Myocyte (in vitro differentiated cells): Measurements from ENCODE around the gene CROCC2. TPM values are rescaled to one million over a fixed set of nuclear protein-coding genes. Genes with fewer than 3 reads are reported as not detected.

Experiments used
- DNase-seq: peaks from one replicate; pipeline ENCODE4 v3.0.0-alpha.2; 2012; ENCODE audit warnings: low read depth
- polyA plus RNA-seq: library from polyadenylated mRNA; unstranded; fragments of >200 nt; gene quantifications from one replicate; pipeline ENCODE4 v1.2.1, GENCODE V29; 2012; ENCODE audit warnings: missing spikeins
- total RNA-seq: library from RNA; depleted of rRNA; stranded (reverse); fragments of >200 nt; gene quantifications from 2 replicates; pipeline ENCODE4 v1.2.3, GENCODE V29; 2014

Gene CROCC2
- 0.05 TPM in 1 of 2 replicates, not detected in the other for total RNA-seq
- polyA plus RNA-seq: not detected

DNA sequence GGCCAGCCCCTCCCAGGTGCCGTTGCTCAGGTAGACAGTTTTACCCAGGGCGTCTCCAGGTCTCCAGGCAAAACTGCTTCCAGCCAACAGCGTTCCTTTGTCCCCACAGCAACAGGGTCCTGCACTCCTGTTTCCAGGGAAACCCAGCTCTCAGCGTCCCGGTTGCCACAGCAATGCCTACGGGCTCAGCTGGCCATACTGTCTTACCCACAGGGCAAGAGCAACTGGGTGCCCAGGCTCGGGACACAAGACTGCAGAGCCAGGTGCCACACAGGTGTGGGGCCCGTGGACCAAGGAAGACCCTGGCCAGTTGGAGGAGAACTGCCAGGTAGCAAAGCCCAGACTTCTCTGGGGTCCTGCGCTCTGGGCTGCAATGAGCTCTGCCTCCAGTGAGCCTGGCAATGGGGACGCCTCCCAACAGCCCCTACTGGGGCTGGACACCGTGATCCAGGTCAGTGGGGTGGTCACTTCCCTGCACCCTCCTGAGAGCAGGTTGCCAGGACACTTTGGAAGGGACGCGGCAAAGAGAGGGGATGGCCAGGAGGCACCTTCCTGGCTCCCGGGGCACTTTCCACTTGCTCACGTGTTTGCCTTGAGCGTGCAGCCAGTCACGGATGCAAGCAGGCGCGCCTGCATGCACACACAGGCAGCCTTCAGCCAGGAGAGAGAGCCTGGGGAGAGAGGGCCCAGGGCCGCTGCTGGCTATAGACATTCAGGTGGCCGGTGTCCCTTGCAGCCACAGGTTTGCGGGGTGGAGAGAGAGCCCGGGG lies at the start of gene CROCC2:
CROCC2 (plus strand) TSS at position 196 of the 770 bp plus-strand sequence; CDS start at position 374, 178 bp downstream.
- DNase-seq: no peak

DNA sequence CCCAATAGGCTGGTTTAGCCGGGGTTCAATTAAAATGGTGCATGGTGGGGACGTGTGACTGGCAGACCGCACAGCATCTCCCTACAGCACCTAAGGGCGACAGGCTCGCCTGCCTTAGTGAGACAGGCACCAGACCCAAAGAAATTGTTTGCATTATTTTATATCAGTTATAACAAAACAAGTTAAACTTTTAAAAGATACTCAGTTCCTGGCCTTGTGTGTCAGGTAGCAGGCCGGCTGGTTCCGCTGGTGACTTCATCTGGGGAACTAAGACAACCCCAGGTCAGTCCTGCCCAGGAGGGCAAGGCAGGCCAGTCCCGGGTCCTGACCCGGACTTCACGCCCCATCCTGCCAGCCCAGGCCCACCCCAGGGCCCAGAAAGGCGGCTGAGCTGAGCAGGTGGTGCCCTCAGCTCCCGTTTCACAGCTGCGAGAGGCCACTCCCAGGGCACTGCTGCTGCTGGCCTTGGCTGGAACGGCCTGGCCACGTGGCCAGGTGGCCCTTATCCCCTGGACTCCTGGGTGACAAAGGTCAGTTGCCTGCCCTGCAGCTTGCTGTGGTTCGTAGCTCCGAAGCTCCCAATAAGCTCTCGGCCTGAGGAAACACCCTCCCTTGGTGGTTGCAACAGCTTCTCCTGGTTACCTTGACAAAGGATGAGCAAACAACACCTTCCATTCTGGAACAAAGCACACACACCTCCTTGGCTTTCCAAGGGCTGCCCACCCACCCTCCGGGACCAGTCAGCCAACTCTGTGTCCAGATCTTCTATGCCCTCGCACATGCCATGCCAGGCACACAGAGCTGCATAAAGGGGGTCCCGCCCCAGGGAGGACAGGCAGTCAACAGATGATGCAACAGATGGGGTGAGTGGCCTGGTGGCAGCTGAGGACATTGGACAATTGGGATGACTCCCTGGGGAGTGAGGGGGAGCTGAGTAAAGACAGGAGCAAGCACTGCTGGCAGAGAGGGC lies 48.8 kb upstream of the CROCC2 start:
- peak; percentile 18 for DNase-seq

DNA sequence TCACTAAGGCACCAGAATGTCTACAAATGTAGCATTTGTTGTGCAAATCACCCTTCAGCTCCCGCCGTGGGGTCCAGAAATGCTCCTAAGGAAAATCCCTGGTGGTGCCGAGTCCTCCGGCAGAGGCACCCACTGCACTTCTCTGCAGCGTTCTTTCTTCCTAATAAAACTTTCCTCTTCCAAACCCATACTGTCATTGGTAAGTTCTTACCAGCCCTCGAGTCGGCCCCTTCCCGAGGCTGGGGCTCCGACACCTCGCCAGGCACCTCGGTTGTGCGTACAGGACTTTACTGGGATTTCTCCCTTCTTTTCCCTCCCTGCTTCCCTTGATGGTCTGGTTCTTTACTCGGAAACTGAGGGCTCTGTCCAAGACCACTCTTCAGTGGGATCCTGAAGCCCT lies 47.8 kb upstream of the CROCC2 start:
- DNase-seq: no peak

DNA sequence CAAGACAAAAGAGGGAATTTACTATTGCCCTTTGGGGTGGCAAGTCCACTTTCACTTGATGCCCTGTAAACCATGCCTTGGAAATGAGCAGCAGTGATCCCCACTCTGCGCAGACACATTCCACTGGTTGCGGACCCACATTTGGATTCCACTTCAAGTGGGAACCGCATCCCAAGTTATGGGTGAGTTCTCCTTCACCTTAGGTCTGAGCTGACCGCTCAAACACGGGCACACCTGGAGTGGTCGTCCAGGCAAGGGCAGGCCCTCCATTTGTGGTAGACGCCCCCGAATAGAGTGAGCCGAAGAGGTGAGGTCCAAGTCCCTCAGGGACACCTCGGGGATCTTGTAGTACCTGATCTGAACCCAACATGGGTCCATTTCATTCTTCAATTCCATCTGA lies 47.3 kb upstream of the CROCC2 start:
- DNase-seq: no peak

DNA sequence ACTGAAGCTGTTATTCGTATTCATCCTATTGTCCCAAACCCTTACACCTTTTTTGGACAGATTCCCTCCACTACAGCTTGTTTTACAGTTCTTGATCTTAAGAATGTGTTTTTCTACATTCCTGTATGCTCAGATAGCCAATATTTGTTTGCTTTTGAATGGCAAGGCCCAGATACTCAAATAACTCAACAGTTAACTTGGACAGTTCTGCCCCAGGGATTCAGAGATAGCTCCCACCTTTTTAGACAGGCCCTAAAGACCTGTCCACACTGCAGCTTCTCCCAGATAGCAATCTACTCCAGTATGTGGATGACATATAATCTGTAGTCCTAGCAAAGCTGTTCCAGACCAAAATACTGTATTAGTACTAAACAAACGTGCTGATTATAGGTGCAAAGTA lies 44.6 kb upstream of the CROCC2 start:
- no peak for DNase-seq

DNA sequence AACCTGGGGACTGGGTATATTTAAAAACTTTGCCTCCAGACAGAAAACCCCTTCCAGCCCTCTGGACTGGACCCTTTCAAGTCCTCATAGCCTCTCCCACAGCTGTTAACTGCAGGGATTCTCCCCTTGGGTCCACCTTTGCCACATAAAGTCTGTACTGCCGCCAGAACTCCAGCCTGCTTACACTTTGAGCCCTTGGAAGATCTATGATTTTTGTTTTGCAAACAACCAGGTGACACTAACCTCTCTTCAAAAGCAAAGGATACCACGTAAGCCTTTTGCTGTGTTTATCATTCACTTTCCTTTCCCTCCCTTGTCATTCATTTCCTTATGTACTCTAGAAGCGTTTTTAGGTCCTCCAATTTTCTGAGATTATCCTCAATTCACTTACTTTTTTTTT lies 41.7 kb upstream of the CROCC2 start:
- DNase-seq: no peak

DNA sequence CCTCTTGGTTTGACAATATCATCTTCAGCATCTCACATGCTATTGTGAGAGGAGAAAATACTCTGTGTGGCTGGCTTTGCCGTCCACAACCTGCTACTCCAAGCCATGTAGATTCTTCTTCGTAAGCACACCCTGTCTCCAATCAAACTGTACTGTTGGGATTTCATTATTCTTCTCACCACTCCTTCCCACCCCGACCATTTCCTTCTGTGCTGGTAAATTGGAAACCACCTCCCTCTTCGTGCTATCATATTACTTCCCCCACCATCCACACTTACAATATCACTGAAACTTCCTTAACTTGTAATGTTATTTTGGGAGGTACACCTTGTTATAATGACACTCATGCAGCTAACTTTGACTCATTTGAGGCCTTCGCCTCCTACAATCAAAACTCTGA lies 40.7 kb upstream of the CROCC2 start:
- DNase-seq: no peak

DNA sequence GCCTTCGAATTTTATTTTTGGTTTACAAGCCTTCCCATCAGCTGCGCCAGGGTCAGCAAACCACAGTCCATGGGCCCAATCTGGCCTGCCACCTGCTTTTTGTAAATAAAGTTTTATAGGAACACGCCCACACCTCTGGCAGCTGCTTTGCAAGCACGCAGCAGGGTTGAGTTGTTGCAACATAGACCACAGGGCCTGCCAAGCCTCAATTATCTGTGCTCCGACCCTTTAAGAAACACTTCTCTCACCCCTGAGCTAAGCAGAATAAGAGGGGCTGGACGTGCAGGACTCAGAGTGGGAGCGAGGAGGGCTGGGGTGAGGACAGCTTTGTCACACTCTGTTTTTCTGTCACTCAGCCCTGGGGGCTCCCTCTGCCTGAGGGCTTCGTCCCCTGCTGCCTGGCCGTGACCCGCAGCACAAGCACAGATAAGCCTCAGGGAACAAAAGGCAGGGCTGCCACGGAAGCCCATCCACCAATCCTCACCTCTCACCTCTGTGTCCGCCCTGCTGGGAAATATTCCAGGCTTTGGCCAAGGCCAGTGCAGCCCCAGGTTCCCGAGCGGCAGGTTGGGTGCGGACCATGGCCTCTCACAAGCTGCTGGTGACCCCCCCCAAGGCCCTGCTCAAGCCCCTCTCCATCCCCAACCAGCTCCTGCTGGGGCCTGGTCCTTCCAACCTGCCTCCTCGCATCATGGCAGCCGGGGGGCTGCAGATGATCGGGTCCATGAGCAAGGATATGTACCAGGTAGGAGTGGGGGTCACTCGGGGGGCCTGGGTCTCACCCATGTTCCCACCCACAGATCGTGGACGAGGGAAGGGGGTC lies 37.6 kb upstream of the CROCC2 start, which contains the start of gene AGXT:
AGXT (plus strand) TSS at position 539 of the 823 bp plus-strand sequence; CDS start at position 581, 42 bp downstream.
- peak; percentile 58 for DNase-seq

DNA sequence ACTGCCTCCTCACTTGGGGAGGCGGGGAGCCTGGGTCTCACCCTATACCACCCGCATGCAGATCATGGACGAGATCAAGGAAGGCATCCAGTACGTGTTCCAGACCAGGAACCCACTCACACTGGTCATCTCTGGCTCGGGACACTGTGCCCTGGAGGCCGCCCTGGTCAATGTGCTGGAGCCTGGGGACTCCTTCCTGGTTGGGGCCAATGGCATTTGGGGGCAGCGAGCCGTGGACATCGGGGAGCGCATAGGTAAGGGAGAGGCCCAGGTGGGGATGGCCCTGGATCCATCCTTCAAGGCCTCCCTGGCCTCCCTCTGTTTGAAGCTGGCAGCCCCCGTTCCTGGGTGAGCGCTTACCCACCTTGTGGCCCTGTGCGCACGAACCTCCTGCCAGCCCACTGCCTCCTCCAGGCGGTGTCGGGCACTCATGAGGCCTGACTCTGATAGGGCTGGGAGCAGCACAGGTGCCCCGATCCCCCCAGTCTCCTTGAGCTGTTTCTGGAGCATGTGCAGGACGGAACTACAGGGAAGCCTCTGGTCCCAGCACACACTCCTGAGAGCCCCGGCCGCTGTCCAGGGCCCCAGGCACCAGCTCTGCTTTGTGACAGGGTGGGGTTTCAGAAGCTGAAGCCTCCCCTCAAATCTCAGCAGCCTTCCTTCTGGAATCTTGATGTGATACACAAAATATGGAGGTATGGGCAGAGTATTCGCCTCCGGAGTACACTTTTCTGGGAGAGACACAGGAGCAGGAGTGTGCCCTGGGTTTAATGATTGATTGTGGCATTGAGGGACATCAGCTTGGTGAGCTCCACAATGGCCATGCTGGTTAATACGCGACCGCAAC lies 36.8 kb upstream of the CROCC2 start:
- DNase-seq: no peak

DNA sequence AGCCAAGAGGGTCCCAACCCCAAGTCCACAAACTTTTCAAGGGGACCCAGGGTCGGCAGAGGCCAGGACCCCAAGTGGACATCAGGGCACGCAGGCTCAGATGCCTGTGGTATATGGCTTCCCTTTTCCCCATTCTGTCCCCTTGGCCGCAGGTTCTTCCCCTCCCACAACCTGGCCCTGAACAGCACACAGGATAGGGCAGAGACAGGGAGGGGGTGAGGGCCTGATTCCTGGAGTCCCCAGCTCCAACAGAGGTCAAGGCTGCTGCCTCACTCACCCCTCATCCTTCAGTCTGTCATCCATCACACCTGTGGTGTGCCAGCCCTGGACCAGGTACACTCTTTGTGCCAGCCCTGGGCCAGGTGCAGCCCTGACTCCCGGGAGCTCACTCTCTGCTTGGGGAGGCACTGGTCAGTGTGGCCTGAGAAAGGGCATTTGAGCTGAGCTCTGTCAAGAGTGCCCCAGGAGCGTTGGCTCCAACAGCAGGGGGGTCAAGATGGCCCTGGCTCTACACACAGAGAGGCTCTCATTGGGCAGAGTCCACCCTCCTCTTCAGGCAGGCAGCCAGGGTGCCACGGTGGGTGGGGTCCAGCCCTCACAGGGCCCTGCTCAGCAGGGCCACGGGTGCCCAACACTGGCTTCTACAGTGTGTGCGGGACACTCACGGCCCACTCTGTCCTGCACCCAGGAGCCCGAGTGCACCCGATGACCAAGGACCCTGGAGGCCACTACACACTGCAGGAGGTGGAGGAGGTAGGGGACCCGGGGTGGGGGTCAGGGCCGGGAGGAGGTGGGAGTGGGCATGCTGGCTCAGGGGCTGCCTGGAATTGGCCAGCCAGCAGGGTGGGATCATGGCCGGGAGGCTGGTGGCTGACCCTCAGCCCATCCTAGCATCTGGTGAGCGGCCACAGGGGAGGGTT lies 35.9 kb upstream of the CROCC2 start:
- no peak for DNase-seq

DNA sequence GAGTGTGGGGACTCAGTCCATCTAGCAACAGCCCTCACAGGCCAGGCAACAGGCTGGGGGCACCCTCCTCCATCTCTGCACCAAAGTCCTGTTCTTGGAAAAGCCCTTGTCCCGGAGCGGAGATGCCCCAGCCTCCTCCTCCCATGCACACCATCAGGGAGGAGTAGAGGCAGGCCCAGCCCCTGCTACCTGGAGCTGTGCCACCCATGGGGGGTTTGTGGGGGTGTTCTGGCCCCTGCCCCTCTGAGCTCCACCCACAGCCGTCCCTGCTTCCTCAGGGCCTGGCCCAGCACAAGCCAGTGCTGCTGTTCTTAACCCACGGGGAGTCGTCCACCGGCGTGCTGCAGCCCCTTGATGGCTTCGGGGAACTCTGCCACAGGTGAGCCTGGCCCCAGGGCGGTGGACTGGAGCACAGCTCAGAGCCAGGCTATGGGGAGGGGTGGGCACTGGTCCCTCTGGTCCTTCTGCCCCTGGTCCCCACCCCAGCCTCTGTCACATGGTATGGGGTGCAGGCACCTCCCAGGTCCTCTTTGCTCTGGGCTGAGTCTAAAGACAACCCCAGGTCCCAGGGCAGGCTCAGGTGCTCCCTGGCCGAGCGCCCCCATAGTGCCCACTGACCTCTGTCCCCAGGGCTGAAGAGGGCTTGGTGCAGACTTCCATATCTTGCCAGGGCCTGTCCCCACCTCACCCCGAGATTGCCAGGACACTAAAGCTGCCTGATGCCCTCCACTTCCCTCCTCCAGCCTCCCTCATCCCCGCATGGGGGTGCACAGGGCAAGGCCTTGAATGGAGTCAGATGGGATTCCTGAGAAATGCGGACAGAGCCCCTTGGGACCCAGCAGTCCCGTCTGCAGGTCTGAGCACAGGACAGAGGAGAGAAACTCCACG lies 34.8 kb upstream of the CROCC2 start:
- DNase-seq: no peak

DNA sequence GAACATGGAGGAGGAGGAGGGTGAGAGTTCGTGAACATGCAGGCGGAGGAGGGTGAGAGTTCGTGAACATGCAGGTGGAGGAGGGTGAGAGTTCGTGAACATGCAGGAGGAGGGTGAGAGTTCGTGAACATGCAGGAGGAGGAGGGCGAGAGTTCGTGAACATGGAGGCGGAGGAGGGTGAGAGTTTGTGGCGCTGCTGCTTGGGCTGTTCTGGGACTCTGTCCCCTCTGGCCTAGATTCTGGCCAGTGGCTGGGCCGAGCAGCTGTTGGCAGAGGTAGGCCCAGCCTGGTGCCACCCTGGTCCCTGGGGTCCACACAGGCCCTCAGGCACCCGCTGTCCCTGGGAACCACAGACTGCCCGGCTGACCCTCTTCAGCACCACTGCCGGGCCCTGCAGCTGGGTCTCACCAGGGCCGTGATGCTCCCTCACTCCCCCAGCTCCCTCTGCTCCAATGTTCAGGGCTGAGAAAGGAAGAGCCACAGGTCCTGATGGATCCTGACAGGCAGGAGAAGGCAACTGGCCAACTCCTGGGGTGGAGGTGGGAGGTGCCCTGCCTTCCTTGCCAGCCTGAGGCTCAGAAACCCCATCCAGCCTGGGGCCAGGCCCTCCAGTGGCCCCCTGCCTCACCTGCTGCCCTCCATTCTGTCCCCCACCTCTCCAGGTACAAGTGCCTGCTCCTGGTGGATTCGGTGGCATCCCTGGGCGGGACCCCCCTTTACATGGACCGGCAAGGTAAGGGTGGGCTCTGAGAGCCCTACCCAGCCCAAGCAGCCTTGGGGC lies 33.6 kb upstream of the CROCC2 start:
- no peak for DNase-seq

DNA sequence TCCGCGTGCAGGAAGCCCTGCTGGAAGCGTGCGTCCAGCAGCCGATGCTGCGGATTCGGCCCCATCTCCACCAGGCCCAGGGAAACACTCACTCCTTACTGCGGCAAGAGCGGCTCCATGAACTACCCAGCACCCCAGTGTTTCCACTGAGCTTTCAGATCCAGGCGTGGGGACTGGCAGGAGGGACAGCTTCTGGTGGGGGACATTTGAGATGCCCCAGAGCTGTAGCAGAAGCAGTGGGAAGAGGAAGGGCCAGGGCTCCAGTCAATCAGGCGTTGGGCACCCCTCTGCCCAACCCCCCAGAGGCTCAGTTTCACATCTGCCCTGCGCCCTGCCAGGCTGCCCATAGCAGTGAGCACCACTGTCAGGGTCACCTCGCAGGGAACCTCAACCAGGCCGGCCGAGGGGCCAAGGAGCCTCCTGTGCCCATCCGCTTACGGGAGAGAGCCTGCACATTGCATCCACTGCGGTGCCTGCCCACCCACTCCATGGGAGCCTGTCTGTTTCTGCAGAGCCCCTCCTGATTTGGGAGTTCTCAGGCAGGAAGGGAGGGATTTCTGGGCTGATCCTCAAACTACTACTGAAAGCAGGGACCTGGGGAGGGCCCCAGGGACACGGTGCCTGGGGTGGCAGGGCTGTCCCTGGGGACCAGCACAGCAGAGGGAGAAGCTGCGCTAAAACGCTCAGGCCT lies 32.9 kb upstream of the CROCC2 start:
- no peak for DNase-seq

DNA sequence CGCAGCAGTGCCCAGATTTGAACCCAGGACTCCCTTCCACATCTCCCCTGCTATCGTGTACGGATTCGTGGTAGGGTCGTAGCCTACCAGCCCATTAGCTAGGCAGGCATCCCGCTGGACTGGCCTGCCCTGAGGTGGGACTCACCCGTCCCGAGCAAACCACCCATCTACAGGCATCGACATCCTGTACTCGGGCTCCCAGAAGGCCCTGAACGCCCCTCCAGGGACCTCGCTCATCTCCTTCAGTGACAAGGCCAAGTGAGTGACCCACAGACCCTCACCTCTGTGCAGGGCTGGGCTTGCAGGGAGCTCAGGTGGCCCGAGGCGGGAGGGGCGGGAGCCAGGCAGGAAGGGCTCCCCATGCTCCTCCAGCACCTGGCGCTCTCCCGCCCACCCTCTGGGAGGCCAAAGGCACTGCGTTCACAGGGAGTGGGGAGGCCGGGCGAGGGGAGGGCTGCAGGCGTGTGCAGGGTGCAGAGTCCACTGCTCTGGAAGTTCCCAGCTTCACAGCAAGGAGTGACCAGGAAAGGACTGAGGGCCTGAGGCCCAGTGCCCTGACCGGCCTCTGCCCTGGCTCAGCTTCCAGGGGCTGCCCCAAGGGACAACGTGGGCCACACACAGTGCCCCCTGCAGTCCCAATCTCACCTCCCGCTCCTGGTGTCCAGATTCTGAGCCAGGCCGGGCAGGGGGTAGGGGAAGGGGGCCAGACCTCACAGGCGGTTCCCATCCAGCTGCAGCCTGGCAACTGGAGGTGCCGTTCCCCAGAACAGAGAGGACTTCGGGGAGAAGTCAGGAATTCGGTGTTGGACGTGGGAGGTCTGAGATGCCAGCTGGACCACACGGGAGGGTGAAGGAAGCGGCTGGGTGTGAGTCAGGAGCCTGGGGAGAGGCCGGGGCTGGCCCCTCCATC lies 32.1 kb upstream of the CROCC2 start:
- DNase-seq: no peak

DNA sequence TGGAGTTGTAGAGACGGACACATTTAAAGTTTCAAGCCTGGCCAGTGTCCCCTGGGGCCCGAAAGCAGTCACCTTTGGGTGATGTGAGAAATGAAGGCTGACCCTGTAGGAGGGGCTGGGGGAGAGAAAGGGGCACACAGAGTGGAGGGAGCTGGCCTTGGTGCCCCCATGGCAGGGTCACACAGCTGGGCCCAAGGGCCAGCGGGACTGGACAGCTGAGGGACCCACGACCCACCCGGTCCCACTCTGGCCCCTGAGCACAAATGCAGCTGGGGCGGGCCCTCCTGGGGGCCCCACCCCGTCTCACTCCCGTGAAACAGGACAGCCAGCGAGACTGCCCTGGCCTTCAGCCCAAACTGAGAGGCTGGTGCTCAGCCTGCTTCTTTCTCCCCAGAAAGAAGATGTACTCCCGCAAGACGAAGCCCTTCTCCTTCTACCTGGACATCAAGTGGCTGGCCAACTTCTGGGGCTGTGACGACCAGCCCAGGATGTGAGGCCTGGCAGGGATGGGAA lies 31.4 kb upstream of the CROCC2 start:
- no peak for DNase-seq
